ENCODE results near the gene IDUA. TPM values are rescaled to one million over a fixed set of nuclear protein-coding genes. Genes with fewer than 3 reads are reported as not detected.

The IDUA gene
- total RNA-seq, 2 donors from 2014 or later, result 22.4 to 25.6 TPM

- no peaks in the 10 kb centered on the region for H3K27me3 Mint-ChIP-seq (ENCODE audit: insufficient read depth)
- Histone ChIP-seq H3K27me3 (ENCODE audit: control insufficient read depth, insufficient read depth, low read length, poor library complexity, severe bottlenecking) (no peaks in the 10 kb centered on the region), H3K9ac (ENCODE audit: extremely low read depth, low read length, poor library complexity, severe bottlenecking) (no peak overlapping the region), H3K9me3 (ENCODE audit: control insufficient read depth, low read length) (no peaks in the 10 kb centered on the region), H3K27ac (ENCODE audit: low read depth, low read length) (no peak overlapping the region), H3K4me3 (ENCODE audit: low read length) (no peak overlapping the region), H3K36me3 (ENCODE audit: control insufficient read depth, insufficient read depth, low read length) (peaks cover 13% of the 10 kb centered on the region), H3K4me1 (ENCODE audit: control insufficient read depth, insufficient read depth, low read length) (peaks cover 13% of the 10 kb centered on the region)
- peaks cover 22% of the 10 kb centered on the region for H3K36me3 Mint-ChIP-seq (ENCODE audit: low read depth)
- H3K9me3 Mint-ChIP-seq, result no peaks in the 10 kb centered on the region
- no peak for DNase-seq
- peaks cover 9% of the 10 kb centered on the region for H3K4me1 Mint-ChIP-seq
- H3K4me3 Mint-ChIP-seq, result no peak overlapping the region
- no peak overlapping the region for H3K27ac Mint-ChIP-seq
- WGBS, 2 experiments (ENCODE audit: insufficient coverage in 1 of 2, insufficient read length in 1 of 2), result 87 to 90% methylated on average over 5 to 20 of the region's 20 CpGs
- TF ChIP-seq CTCF (conservative IDR thresholded peaks at IDR 0.05), result no peak
Observed at GRCh38 chr4:1023075-1023640, 36.3 kb downstream of the IDUA start.

DNA sequence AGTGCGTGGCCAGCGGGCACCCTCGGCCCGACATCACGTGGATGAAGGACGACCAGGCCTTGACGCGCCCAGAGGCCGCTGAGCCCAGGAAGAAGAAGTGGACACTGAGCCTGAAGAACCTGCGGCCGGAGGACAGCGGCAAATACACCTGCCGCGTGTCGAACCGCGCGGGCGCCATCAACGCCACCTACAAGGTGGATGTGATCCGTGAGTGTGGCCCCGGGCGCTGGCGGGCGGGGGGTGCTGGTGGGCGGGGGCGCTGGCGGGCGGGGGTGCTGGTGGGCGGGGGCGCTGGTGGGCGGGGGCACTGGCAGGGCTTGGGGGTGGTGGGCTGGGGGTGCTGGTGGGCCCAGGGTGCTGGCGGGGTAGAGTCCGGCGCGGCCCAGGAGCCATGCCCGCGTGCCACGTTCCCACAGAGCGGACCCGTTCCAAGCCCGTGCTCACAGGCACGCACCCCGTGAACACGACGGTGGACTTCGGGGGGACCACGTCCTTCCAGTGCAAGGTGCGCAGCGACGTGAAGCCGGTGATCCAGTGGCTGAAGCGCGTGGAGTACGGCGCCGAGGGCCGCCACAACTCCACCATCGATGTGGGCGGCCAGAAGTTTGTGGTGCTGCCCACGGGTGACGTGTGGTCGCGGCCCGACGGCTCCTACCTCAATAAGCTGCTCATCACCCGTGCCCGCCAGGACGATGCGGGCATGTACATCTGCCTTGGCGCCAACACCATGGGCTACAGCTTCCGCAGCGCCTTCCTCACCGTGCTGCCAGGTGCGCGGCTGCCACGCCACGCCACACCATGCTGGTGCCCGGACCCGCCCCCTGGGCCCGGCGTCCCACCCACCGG, 37.3 kb downstream of the IDUA start:
- H3K27me3 ChIP-seq (ENCODE audit: control insufficient read depth, insufficient read depth, low read length, poor library complexity, severe bottlenecking), result no peaks in the 10 kb centered on the region
- no peak overlapping the region for H3K9ac ChIP-seq (ENCODE audit: extremely low read depth, low read length, poor library complexity, severe bottlenecking)
- no peaks in the 10 kb centered on the region for H3K9me3 ChIP-seq (ENCODE audit: control insufficient read depth, low read length)
- H3K36me3 ChIP-seq (ENCODE audit: control insufficient read depth, insufficient read depth, low read length), result peaks cover 13% of the 10 kb centered on the region
- no peak overlapping the region for H3K4me3 Mint-ChIP-seq
- peaks cover 2% of the 10 kb centered on the region for H3K4me1 Mint-ChIP-seq
- no peaks in the 10 kb centered on the region for H3K27me3 Mint-ChIP-seq (ENCODE audit: insufficient read depth)
- H3K9me3 Mint-ChIP-seq, result no peaks in the 10 kb centered on the region
- H3K4me1 ChIP-seq (ENCODE audit: control insufficient read depth, insufficient read depth, low read length), result peaks cover 4% of the 10 kb centered on the region
- TF ChIP-seq CTCF (conservative IDR thresholded peaks at IDR 0.05), result no peak
- no peak overlapping the region for H3K4me3 ChIP-seq (ENCODE audit: low read length)
- H3K36me3 Mint-ChIP-seq (ENCODE audit: low read depth), result peaks cover 22% of the 10 kb centered on the region
- H3K27ac Mint-ChIP-seq, result no peak overlapping the region
- 96 to 97% methylated on average over 45 to 73 of the region's 83 CpGs for WGBS, 2 experiments (ENCODE audit: insufficient coverage in 1 of 2, insufficient read length in 1 of 2)
- no peak for DNase-seq
- H3K27ac ChIP-seq (ENCODE audit: low read depth, low read length), result no peak overlapping the region

- DNase-seq, result no peak
- no peak overlapping the region for H3K9ac ChIP-seq (ENCODE audit: extremely low read depth, low read length, poor library complexity, severe bottlenecking)
- H3K27me3 Mint-ChIP-seq (ENCODE audit: insufficient read depth), result no peaks in the 10 kb centered on the region
- no peaks in the 10 kb centered on the region for H3K9me3 ChIP-seq (ENCODE audit: control insufficient read depth, low read length)
- no peaks in the 10 kb centered on the region for H3K9me3 Mint-ChIP-seq
- H3K4me1 Mint-ChIP-seq, result no peaks in the 10 kb centered on the region
- H3K27me3 ChIP-seq (ENCODE audit: control insufficient read depth, insufficient read depth, low read length, poor library complexity, severe bottlenecking), result no peaks in the 10 kb centered on the region
- no peak overlapping the region for H3K4me3 ChIP-seq (ENCODE audit: low read length)
- peaks cover 22% of the 10 kb centered on the region for H3K36me3 Mint-ChIP-seq (ENCODE audit: low read depth)
- TF ChIP-seq CTCF (conservative IDR thresholded peaks at IDR 0.05), result no peak
- H3K4me1 ChIP-seq (ENCODE audit: control insufficient read depth, insufficient read depth, low read length), result no peaks in the 10 kb centered on the region
- no peak overlapping the region for H3K27ac ChIP-seq (ENCODE audit: low read depth, low read length)
- 83 to 97% methylated on average over 7 to 32 of the region's 32 CpGs for WGBS, 2 experiments (ENCODE audit: insufficient coverage in 1 of 2, insufficient read length in 1 of 2)
- H3K27ac Mint-ChIP-seq, result no peak overlapping the region
- peaks cover 13% of the 10 kb centered on the region for H3K36me3 ChIP-seq (ENCODE audit: control insufficient read depth, insufficient read depth, low read length)
- H3K4me3 Mint-ChIP-seq, result no peak overlapping the region
Observed at GRCh38 chr4:1024882-1025545, 38.2 kb downstream of the IDUA start.
